CD4-positive, alpha-beta T cell treated with Interleukin-17A for 4 hours (primary cell): ENCODE measurements around the gene PFKP.

Experiments used
- DNase-seq: peaks from one replicate; pipeline ENCODE4 v3.0.0-alpha.2; 2020; ENCODE audit warnings: mixed read lengths

Gene PFKP

GRCh38 chr10:3067118-3067858 lies at the start of gene PFKP:
PFKP (plus strand) TSS chr10:3067548; CDS start chr10:3067596, 48 bp downstream.
- peak; percentile 71 for DNase-seq

GRCh38 chr10:3018247-3018646 lies 49.1 kb upstream of the PFKP start:
- no peak for DNase-seq

- no peak for DNase-seq
These were observed 47.0 kb upstream of the PFKP start for GRCh38 chr10:3020311-3020710.

- DNase-seq: no peak
These were observed 46.5 kb upstream of the PFKP start for GRCh38 chr10:3020881-3021280.

GRCh38 chr10:3022027-3022426 lies 45.3 kb upstream of the PFKP start:
- no peak for DNase-seq

- DNase-seq: no peak
These were observed 43.5 kb upstream of the PFKP start for GRCh38 chr10:3023892-3024291.

GRCh38 chr10:3025026-3025683 lies 42.2 kb upstream of the PFKP start:
- no peak for DNase-seq

- DNase-seq: no peak
These were observed 39.5 kb upstream of the PFKP start for GRCh38 chr10:3027866-3028265.

- DNase-seq: no peak
These were observed 38.9 kb upstream of the PFKP start for GRCh38 chr10:3028441-3028840.

GRCh38 chr10:3030765-3031164 lies 36.6 kb upstream of the PFKP start:
- DNase-seq: no peak

GRCh38 chr10:3031490-3031889 lies 35.9 kb upstream of the PFKP start:
- DNase-seq: no peak

- DNase-seq: no peak
These were observed 33.4 kb upstream of the PFKP start for GRCh38 chr10:3033925-3034324.

GRCh38 chr10:3034616-3035015 lies 32.7 kb upstream of the PFKP start:
- DNase-seq: no peak

GRCh38 chr10:3036155-3037021 lies 31.0 kb upstream of the PFKP start:
- no peak for DNase-seq

- DNase-seq: no peak
These were observed 30.2 kb upstream of the PFKP start for GRCh38 chr10:3037182-3037581.

GRCh38 chr10:3040069-3040468 lies 27.3 kb upstream of the PFKP start:
- DNase-seq: no peak

GRCh38 chr10:3042589-3042988 lies 24.8 kb upstream of the PFKP start:
- DNase-seq: no peak

GRCh38 chr10:3043512-3044368 lies 23.6 kb upstream of the PFKP start:
- peak; percentile 53 for DNase-seq

- no peak for DNase-seq
These were observed 21.7 kb upstream of the PFKP start for GRCh38 chr10:3045471-3046209.

- no peak for DNase-seq
These were observed 21.1 kb upstream of the PFKP start for GRCh38 chr10:3046210-3046779.

GRCh38 chr10:3046981-3047547 lies 20.3 kb upstream of the PFKP start:
- DNase-seq: no peak
